Stomach (tissue), 9 donors: ENCODE measurements around the gene MXI1. TPM values are rescaled to one million over a fixed set of nuclear protein-coding genes. Genes with fewer than 3 reads are reported as not detected.
A peak's percentile ranks its signal among the peaks of the same experiment; 100 is the strongest.

Experiments used
- DNase-seq, 2 donors: peaks; one replicate each; pipeline versions ENCODE4 v3.0.0 to v3.0.0-alpha.2; 2013 to 2019
- H3K27ac ChIP-seq, 5 donors: fragments of 200-600 bp in 4 of 5; sonication (generic) in 4 of 5; one replicate each; pipeline ENCODE4 v1.5.1; 2013 to 2019; ENCODE audit warnings: mild to moderate bottlenecking in 1 of 5, moderate library complexity in 1 of 5
- H3K27me3 ChIP-seq, 3 donors: fragments of 200-600 bp; sonication (generic); one replicate each; pipeline ENCODE4 v1.5.1; 2017 to 2019; ENCODE audit warnings: mixed run types in 1 of 3
- H3K36me3 ChIP-seq, 4 donors: fragments of 200-600 bp; sonication (generic); 1 replicate in 3 of 4; 2 replicates in 1 of 4; pipeline ENCODE4 v1.5.1; 2016 to 2019
- H3K4me1 ChIP-seq, 4 donors: fragments of 200-600 bp; sonication (generic); one replicate each; pipeline ENCODE4 v1.5.1; 2016 to 2019
- H3K4me3 ChIP-seq, 4 donors: fragments of 200-600 bp; sonication (generic) in 3 of 4; one replicate each; pipeline ENCODE4 v1.5.1; 2016 to 2019; ENCODE audit warnings: mild to moderate bottlenecking in 1 of 4
- H3K9me3 ChIP-seq, 4 donors: fragments of 200-600 bp; sonication (generic); one replicate each; pipeline ENCODE4 v1.5.1; 2016 to 2019
- EP300 ChIP-seq: sonication (generic); formaldehyde crosslinking; IDR thresholded peaks from one replicate; pipeline ENCODE4 v1.6.1; 2017; ENCODE audit warnings: antibody characterized with exemption
- POLR2A ChIP-seq, 4 donors: fragments of 450-650 bp; IDR thresholded peaks; one replicate each; pipeline ENCODE4 v1.6.1; 2016; ENCODE audit warnings: antibody characterized with exemption in 4 of 4, control low read depth in 2 of 4, mild to moderate bottlenecking in 1 of 4, moderate library complexity in 1 of 4
- POLR2AphosphoS5 ChIP-seq, 3 donors: sonication (generic); formaldehyde crosslinking; IDR thresholded peaks; one replicate each; pipeline ENCODE4 v1.6.1; 2016; ENCODE audit warnings: antibody characterized with exemption in 3 of 3
- WGBS, 5 donors: extraction: QIAGEN DNeasy Blood & Tissue Kit in 3 of 5; methylation state at CpG; one replicate each; pipeline versions ENCODE4 v1.1.5 to v1.1.7; 2013 to 2018; 5-methylcytosine and 5-hydroxymethylcytosine counted together
- intact Hi-C: fragments of 100-400 bp; cut with DNase I; formaldehyde crosslinking; loops from one replicate; pipeline ENCODE4 v1.15.1; 2023; ENCODE audit warnings: low total_unique reads
- polyA plus RNA-seq, 3 donors: library from polyadenylated mRNA; stranded (reverse); fragments of 200-250 nt; gene quantifications; one replicate each; pipeline ENCODE4 v1.2.3, GENCODE V29; 2013
- total RNA-seq, 5 donors: library from RNA; depleted of rRNA; stranded (reverse); fragments of >200 nt; gene quantifications; one replicate each; pipeline versions ENCODE4 v1.1.0 to v1.2.3, GENCODE V29; 2014 to 2016
- TF ChIP-seq, protein P1 (sequence below), 7 experiments: fragments of 450-650 bp in 4 of 7; fragments of 200-600 bp in 3 of 7; sonication (generic) in 3 of 7; IDR thresholded peaks; one replicate each; pipeline ENCODE4 v1.5.1; 2016 to 2019; ENCODE audit warnings: antibody characterized with exemption in 7 of 7, control low read depth in 2 of 7, mild to moderate bottlenecking in 1 of 7
- donor health status: healthy with polysubstance abuse.
- donor health status: Bipolar disorder and iron deficiency.
- donor health status: healthy.

Gene MXI1
- total and polyA plus RNA-seq, 8 donors, result 3.5 to 163 (median 34.3) TPM

DNA sequence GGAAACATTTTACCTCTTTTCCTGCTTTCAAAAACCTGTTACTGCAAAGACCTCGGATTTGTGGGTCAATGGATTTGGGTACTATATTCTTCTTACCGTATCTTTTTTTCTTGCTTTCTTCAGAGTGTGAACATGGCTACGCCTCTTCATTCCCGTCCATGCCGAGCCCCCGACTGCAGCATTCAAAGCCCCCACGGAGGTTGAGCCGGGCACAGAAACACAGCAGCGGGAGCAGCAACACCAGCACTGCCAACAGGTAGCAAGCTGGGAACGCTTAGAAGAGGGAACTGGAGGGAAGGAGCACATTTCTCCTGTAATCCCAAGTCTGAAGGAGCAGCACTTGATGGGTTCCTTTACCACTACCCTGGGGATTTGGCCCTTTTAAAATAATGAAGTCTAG is 20.7 kb downstream of the MXI1 start:
- H3K4me3 ChIP-seq, result peak overlapping the region in 2 of 4 donors; percentile 78 to 91

DNA sequence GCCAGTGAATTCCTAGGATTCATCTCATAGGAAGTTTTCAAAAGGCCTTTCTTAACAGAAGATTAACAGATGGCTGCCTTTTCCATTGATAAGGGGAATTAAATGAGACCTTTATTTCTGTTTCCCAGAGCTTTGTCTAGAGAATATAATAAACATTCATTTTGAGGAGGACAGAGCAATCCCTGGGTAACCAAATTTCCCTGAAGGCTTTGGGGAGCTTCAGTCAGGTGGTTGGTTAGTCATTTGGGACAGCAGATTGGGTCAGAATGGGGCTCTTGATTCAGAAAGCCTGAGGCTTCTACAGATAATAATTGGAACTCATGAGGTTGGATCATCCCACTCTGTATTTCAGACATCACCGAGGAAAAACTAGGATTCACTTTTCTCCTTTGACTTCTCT is 21.8 kb downstream of the MXI1 start:
- no peak overlapping the region for H3K4me3 ChIP-seq
- TF ChIP-seq, protein P1, sequence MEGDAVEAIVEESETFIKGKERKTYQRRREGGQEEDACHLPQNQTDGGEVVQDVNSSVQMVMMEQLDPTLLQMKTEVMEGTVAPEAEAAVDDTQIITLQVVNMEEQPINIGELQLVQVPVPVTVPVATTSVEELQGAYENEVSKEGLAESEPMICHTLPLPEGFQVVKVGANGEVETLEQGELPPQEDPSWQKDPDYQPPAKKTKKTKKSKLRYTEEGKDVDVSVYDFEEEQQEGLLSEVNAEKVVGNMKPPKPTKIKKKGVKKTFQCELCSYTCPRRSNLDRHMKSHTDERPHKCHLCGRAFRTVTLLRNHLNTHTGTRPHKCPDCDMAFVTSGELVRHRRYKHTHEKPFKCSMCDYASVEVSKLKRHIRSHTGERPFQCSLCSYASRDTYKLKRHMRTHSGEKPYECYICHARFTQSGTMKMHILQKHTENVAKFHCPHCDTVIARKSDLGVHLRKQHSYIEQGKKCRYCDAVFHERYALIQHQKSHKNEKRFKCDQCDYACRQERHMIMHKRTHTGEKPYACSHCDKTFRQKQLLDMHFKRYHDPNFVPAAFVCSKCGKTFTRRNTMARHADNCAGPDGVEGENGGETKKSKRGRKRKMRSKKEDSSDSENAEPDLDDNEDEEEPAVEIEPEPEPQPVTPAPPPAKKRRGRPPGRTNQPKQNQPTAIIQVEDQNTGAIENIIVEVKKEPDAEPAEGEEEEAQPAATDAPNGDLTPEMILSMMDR (IDR thresholded peaks at IDR 0.05), result no peak
- TF ChIP-seq POLR2AphosphoS5 (IDR thresholded peaks at IDR 0.05) (no peak), POLR2A (IDR thresholded peaks at IDR 0.05) (no peak)
- H3K27ac ChIP-seq, result no peak overlapping the region
- DNase-seq, result no peak
- no peaks in the 10 kb centered on the region for H3K9me3 ChIP-seq
- intact Hi-C loops, result no loop called here
- peaks cover 7 to 39% (median 20%) of the 10 kb centered on the region in 4 donors for H3K4me1 ChIP-seq
- 94 to 100% (median 97%) methylated on average over 1 of the region's 1 CpG for WGBS, 5 donors
- H3K36me3 ChIP-seq, result peaks cover 0 to 29% (median 23%) of the 10 kb centered on the region in 4 donors
- no peaks in the 10 kb centered on the region for H3K27me3 ChIP-seq

More for the DNA sequence above, 20.7 kb downstream of the MXI1 start:
- H3K4me1 ChIP-seq, result peaks cover 7 to 39% (median 20%) of the 10 kb centered on the region in 4 donors
- WGBS, 5 donors, result 77 to 89% (median 83%) methylated on average over 10 of the region's 10 CpGs
- no peak for DNase-seq
- no peaks in the 10 kb centered on the region for H3K27me3 ChIP-seq
- peaks cover 0 to 29% (median 23%) of the 10 kb centered on the region in 4 donors for H3K36me3 ChIP-seq
- TF ChIP-seq POLR2A (IDR thresholded peaks at IDR 0.05), result no peak
- no peak for TF ChIP-seq POLR2AphosphoS5 (IDR thresholded peaks at IDR 0.05)
- TF ChIP-seq EP300, result no peak
- TF ChIP-seq, protein P1 (IDR thresholded peaks at IDR 0.05), result no peak
- intact Hi-C loops, result no loop called here
- H3K9me3 ChIP-seq, result no peaks in the 10 kb centered on the region
- peak overlapping the region in 3 of 5 donors; percentile 91 to 97 (median 96) for H3K27ac ChIP-seq

DNA sequence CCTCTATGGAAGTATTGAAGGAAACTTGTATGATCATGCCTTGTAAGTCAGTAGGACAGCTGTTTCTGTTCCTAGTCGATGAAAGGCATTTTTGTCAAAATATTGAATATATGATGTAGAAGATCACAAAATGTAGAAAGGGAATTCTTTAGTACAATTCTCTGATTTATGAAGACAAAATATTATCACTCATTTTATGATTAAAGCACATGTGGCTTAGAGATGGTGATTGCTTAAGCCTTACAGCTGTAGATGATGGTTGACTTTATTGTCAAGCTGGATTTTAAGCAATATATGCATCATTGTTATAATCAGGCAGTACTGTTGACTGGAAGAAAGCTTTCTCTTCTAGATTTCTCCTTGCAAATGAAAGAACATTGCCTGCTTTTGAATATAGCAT is 26.4 kb downstream of the MXI1 start:
- Histone ChIP-seq H3K36me3 (peaks cover 0 to 31% (median 25%) of the 10 kb centered on the region in 4 donors), H3K4me1 (peaks cover 0 to 15% (median under 1%) of the 10 kb centered on the region in 4 donors), H3K27me3 (no peaks in the 10 kb centered on the region), H3K4me3 (no peak overlapping the region), H3K9me3 (no peaks in the 10 kb centered on the region), H3K27ac (no peak overlapping the region)
- intact Hi-C loops, result no loop called here
- TF ChIP-seq POLR2A (IDR thresholded peaks at IDR 0.05), result no peak
- WGBS, 5 donors, result 79 to 92% (median 82%) methylated on average over 1 of the region's 1 CpG
- DNase-seq, result no peak

- Histone ChIP-seq H3K4me3 (no peak overlapping the region), H3K27ac (no peak overlapping the region), H3K36me3 (peaks cover 0 to 17% (median 8%) of the 10 kb centered on the region in 4 donors), H3K27me3 (no peaks in the 10 kb centered on the region), H3K9me3 (no peaks in the 10 kb centered on the region), H3K4me1 (peaks cover 0 to 27% (median 0%) of the 10 kb centered on the region in 4 donors)
- intact Hi-C loops, result no loop called here
- 92 to 100% (median 95%) methylated on average over 2 of the region's 2 CpGs for WGBS, 5 donors
- TF ChIP-seq EP300 (no peak), POLR2A (IDR thresholded peaks at IDR 0.05) (no peak), POLR2AphosphoS5 (IDR thresholded peaks at IDR 0.05) (no peak)
- TF ChIP-seq, protein P1 (IDR thresholded peaks at IDR 0.05), result no peak
- DNase-seq, result no peak
Observed at GRCh38 chr10:110237894-110238480, 30.6 kb downstream of the MXI1 start.

DNA sequence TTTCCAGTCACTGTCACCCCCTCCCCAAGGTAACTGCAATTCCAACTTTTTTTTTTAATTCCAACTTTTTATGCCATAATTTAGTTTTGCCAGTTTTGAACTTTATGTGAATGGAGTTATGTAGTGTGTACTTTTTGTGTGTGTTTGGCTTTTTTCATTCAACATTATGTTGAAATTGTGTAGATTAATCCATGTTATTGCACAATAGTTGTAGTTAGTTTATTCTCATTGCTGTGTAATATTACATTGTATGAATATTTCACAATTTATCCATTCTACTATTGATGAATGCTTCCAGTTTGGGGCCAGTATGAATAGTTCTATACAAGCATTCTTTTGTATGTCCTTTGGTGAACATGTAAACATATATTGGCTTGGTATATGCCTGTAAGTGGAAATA is 32.5 kb downstream of the MXI1 start:
- peaks cover 0 to 27% (median 4%) of the 10 kb centered on the region in 4 donors for H3K4me1 ChIP-seq
- intact Hi-C loops, result no loop called here

More for the DNA sequence above, 32.5 kb downstream of the MXI1 start:
- TF ChIP-seq, protein P1 (IDR thresholded peaks at IDR 0.05), result no peak
- no peak for TF ChIP-seq POLR2AphosphoS5 (IDR thresholded peaks at IDR 0.05)
- TF ChIP-seq POLR2A (IDR thresholded peaks at IDR 0.05), result no peak
- no peak for TF ChIP-seq EP300
- peaks cover 0 to 17% (median 9%) of the 10 kb centered on the region in 4 donors for H3K36me3 ChIP-seq
- DNase-seq, result no peak
- no peak overlapping the region for H3K27ac ChIP-seq
- no peaks in the 10 kb centered on the region for H3K9me3 ChIP-seq
- no peak overlapping the region for H3K4me3 ChIP-seq
- no peaks in the 10 kb centered on the region for H3K27me3 ChIP-seq
